Upper lobe of left lung (tissue), 6 donors: Measurements from ENCODE around the gene FYN. TPM values are rescaled to one million over a fixed set of nuclear protein-coding genes. Genes with fewer than 3 reads are reported as not detected.

Source experiments
- ATAC-seq, 2 donors: fragments of 200-7000 bp; cut with Tn5 transposase; one replicate each; pipeline ENCODE4 v1.9.1; 2022; ENCODE audit warnings: mild to moderate bottlenecking in 2 of 2, moderate library complexity in 2 of 2; ENCODE audit not compliant: low FRiP score in 2 of 2
- DNase-seq, 2 donors: peaks; one replicate each; pipeline ENCODE4 v3.0.0-alpha.2; 2019 to 2020
- H3K27ac ChIP-seq, 4 donors: fragments of 200-600 bp; sonication (generic); one replicate each; pipeline ENCODE4 v1.5.1; 2016 to 2019
- H3K27me3 ChIP-seq, 4 donors: fragments of 200-600 bp; sonication (generic); one replicate each; pipeline ENCODE4 v1.5.1; 2017 to 2019
- H3K36me3 ChIP-seq, 4 donors: fragments of 200-600 bp; sonication (generic); one replicate each; pipeline ENCODE4 v1.5.1; 2016 to 2019
- H3K4me1 ChIP-seq, 4 donors: fragments of 200-600 bp; sonication (generic); one replicate each; pipeline ENCODE4 v1.5.1; 2018 to 2019
- H3K4me3 ChIP-seq, 4 donors: fragments of 200-600 bp; sonication (generic); one replicate each; pipeline ENCODE4 v1.5.1; 2017 to 2019; ENCODE audit warnings: mild to moderate bottlenecking in 2 of 4, moderate library complexity in 1 of 4
- H3K9me3 ChIP-seq, 4 donors: fragments of 200-600 bp; sonication (generic); one replicate each; pipeline ENCODE4 v1.5.1; 2018 to 2019
- EP300 ChIP-seq, 4 donors: sonication (generic); formaldehyde crosslinking; IDR thresholded peaks; one replicate each; pipeline ENCODE4 v1.5.1; 2017; ENCODE audit warnings: antibody characterized with exemption in 4 of 4, control low read depth in 2 of 4
- POLR2A ChIP-seq, 4 donors: fragments of 450-650 bp; IDR thresholded peaks; one replicate each; pipeline ENCODE4 v1.5.1; 2016 to 2017; ENCODE audit warnings: antibody characterized with exemption in 4 of 4, mild to moderate bottlenecking in 2 of 4
- POLR2AphosphoS5 ChIP-seq, 2 donors: sonication (generic); formaldehyde crosslinking; IDR thresholded peaks; one replicate each; pipeline ENCODE4 v1.5.1; 2017; ENCODE audit warnings: antibody characterized with exemption in 2 of 2
- WGBS, 2 donors: methylation state at CpG; one replicate each; pipeline ENCODE4 v1.1.5; 2017 to 2018; 5-methylcytosine and 5-hydroxymethylcytosine counted together
- total RNA-seq, 6 donors: library from RNA; depleted of rRNA in 4 of 6; stranded (reverse); fragments of >200 nt in 4 of 6; gene quantifications; one replicate each; pipeline versions ENCODE4 v1.1.0 to v1.2.1, GENCODE V29; 2016 to 2021
- TF ChIP-seq, protein P1 (sequence below), 6 experiments: fragments of 450-650 bp in 4 of 6; fragments of 200-600 bp in 2 of 6; sonication (generic) in 2 of 6; IDR thresholded peaks; one replicate each; pipeline ENCODE4 v1.5.1; 2016 to 2019; ENCODE audit warnings: antibody characterized with exemption in 6 of 6
- donor health status: DM: no; HTN: no; CAD: no; lungs with moderate emphysema.
- donor health status: DM: no; HTN: yes; CAD: no; lungs with severe emphysema.

Gene FYN
- total RNA-seq, 6 donors from 2014 or later: 69.1 to 181 (median 113) TPM

DNA sequence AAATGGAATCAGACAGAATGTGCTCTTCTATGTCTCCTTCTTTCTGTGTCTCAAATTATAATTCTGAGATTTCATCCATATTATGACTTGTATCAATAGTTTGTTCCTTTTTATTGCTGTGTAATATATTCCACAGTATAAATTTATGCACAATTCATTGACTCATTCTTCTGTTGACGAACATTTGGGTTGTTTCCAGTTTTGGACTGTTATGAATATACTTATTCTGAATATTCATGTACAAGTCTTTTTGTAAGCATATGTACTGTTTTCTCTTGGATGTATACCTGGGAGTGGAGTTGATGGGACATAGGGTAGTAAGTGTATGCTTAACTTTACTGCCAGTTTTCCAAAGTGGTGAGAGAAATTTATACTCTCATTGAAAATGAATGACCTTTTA, 239.4 kb downstream of the FYN start:
- 71 to 90% methylated on average over 1 of the region's 1 CpG for WGBS, 2 donors
- no peak overlapping the region for H3K27ac ChIP-seq

DNA sequence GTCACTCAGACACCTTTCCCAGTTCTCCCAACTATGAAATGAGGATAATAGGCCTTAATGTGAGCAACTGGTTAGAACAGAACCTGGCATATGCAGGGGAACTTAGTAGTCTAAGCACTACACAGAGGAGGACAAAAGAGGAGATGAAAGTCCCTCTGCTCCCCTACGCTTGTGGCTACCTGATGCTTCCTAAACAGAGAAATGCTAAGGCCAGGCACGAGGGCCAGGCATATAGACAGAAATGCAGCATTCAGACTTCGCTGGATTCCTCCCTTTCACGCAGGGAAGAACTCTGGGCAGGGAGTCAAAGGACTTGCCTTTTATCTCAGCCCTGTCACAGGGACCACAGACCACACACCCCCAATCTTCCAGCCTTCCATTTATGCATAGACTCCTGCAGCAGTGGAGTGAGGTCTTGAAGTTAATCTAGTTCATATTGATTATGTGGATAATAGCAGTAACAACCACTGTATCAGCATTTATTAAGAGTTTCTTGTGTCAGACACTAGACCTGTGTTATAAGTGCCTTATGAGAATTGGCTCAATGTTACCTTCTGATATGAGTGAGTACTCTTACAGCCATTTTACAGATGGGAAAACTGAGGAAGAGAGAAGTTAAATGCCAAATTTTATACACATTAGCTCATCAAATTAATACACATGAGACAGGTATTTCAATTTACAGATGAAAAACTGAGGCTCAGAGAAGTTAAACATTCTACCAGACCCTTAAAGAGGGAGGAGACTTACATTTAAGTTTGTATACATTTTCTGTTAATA, 240.6 kb downstream of the FYN start:
- Histone ChIP-seq H3K4me3 (no peak overlapping the region), H3K4me1 (no peaks in the 10 kb centered on the region), H3K9me3 (no peaks in the 10 kb centered on the region), H3K27me3 (no peaks in the 10 kb centered on the region), H3K36me3 (no peaks in the 10 kb centered on the region), H3K27ac (no peak overlapping the region)
- WGBS, 2 donors: 90 to 98% methylated on average over 4 of the region's 4 CpGs
- ATAC-seq (no peak), DNase-seq (no peak)
- TF ChIP-seq, protein P1, sequence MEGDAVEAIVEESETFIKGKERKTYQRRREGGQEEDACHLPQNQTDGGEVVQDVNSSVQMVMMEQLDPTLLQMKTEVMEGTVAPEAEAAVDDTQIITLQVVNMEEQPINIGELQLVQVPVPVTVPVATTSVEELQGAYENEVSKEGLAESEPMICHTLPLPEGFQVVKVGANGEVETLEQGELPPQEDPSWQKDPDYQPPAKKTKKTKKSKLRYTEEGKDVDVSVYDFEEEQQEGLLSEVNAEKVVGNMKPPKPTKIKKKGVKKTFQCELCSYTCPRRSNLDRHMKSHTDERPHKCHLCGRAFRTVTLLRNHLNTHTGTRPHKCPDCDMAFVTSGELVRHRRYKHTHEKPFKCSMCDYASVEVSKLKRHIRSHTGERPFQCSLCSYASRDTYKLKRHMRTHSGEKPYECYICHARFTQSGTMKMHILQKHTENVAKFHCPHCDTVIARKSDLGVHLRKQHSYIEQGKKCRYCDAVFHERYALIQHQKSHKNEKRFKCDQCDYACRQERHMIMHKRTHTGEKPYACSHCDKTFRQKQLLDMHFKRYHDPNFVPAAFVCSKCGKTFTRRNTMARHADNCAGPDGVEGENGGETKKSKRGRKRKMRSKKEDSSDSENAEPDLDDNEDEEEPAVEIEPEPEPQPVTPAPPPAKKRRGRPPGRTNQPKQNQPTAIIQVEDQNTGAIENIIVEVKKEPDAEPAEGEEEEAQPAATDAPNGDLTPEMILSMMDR (IDR thresholded peaks at IDR 0.05): no peak
- TF ChIP-seq POLR2AphosphoS5 (IDR thresholded peaks at IDR 0.05): no peak
- no peak for TF ChIP-seq EP300 (IDR thresholded peaks at IDR 0.05)
- no peak for TF ChIP-seq POLR2A (IDR thresholded peaks at IDR 0.05)

More for the DNA sequence above, 239.4 kb downstream of the FYN start:
- DNase-seq (no peak), ATAC-seq (no peak)
- no peaks in the 10 kb centered on the region for H3K9me3 ChIP-seq
- H3K27me3 ChIP-seq: no peaks in the 10 kb centered on the region
- TF ChIP-seq POLR2AphosphoS5 (IDR thresholded peaks at IDR 0.05): no peak
- TF ChIP-seq, protein P1 (IDR thresholded peaks at IDR 0.05): no peak
- TF ChIP-seq POLR2A (IDR thresholded peaks at IDR 0.05): no peak
- TF ChIP-seq EP300 (IDR thresholded peaks at IDR 0.05): no peak
- H3K4me1 ChIP-seq: no peaks in the 10 kb centered on the region
- H3K36me3 ChIP-seq: no peaks in the 10 kb centered on the region
- no peak overlapping the region for H3K4me3 ChIP-seq

DNA sequence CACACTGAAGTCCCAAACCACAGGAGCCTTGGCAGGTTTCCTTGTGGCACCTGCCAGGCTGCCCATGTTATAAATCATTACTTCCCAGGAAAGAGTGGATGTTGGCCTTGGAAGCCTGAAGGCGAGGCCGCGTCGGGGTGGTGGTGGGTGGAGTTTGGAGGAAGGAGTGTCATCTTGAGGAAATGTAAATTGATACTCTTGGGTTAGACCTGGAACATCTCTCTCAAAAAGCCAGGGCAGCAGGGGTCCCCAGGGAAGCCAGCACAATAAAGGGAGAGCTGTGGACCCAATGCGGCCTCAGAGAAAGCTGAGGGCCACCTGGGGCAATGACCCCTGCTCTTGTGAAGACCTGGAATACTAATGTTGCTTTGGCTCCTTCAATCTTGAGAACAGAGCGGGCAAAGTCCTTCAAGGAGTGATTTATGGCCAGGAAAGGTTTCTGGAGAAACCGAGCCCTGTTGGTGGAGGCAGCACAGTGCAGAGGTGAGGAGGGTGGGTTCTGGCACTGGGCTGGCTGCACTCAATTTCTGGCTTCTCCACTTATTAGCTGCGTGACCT, 241.3 kb downstream of the FYN start:
- WGBS, 2 donors: 53 to 62% methylated on average over 8 of the region's 8 CpGs
- no peak overlapping the region for H3K27ac ChIP-seq
- ATAC-seq (no peak), DNase-seq (no peak)
- no peaks in the 10 kb centered on the region for H3K27me3 ChIP-seq
- TF ChIP-seq POLR2A (IDR thresholded peaks at IDR 0.05) (no peak), EP300 (IDR thresholded peaks at IDR 0.05) (no peak), POLR2AphosphoS5 (IDR thresholded peaks at IDR 0.05) (no peak)
- TF ChIP-seq, protein P1 (IDR thresholded peaks at IDR 0.05): no peak
- H3K4me1 ChIP-seq: no peaks in the 10 kb centered on the region
- no peak overlapping the region for H3K4me3 ChIP-seq
- H3K9me3 ChIP-seq: no peaks in the 10 kb centered on the region
- no peaks in the 10 kb centered on the region for H3K36me3 ChIP-seq

DNA sequence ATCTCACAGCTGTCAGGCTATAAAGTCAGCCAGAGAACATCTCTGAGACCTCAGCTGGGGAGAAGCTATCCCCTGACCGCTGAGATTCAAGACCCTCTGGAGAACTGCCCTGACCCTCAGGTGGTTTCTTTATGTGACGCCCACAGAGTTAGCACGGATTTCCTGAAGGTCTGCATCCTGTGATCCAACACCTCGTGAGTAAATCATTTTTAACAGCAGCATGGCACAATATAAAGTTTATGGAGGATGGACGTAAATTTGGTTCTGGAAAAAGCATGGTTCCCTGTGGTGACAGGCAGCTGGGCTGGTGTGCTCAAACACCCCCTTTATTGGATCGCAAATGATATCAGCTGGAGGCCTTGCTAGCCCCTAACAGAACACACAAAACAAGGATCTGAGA, 242.2 kb downstream of the FYN start:
- H3K27ac ChIP-seq: no peak overlapping the region
- H3K4me3 ChIP-seq: no peak overlapping the region
- no peaks in the 10 kb centered on the region for H3K4me1 ChIP-seq
- no peaks in the 10 kb centered on the region for H3K9me3 ChIP-seq
- TF ChIP-seq, protein P1 (IDR thresholded peaks at IDR 0.05): no peak
- no peak for TF ChIP-seq POLR2A (IDR thresholded peaks at IDR 0.05)
- no peak for TF ChIP-seq POLR2AphosphoS5 (IDR thresholded peaks at IDR 0.05)
- no peak for TF ChIP-seq EP300 (IDR thresholded peaks at IDR 0.05)
- DNase-seq: no peak
- WGBS, 2 donors: 49 to 52% methylated on average over 6 of the region's 6 CpGs
- ATAC-seq: no peak
- no peaks in the 10 kb centered on the region for H3K27me3 ChIP-seq
- H3K36me3 ChIP-seq: no peaks in the 10 kb centered on the region
